ENCODE data around the gene ERBB2. TPM values are rescaled to one million over a fixed set of nuclear protein-coding genes. Genes with fewer than 3 reads are reported as not detected.
A peak's percentile ranks its signal among the peaks of the same experiment; 100 is the strongest.

Gene ERBB2
- 4.0 and 4.1 TPM in 2 replicates for total RNA-seq

GRCh38 chr17:39699818-39700147 lies at the start of gene ERBB2:
ERBB2 (plus strand) TSS chr17:39700064; CDS start chr17:39700239, 175 bp downstream.
- no peaks in the 10 kb centered on the region for H3K9me3 Mint-ChIP-seq
- peaks cover 3% of the 10 kb centered on the region for H3K4me1 Mint-ChIP-seq (ENCODE audit: low read depth)
- H3K36me3 Mint-ChIP-seq (ENCODE audit: low read depth) = no peaks in the 10 kb centered on the region
- no peak for DNase-seq (ENCODE audit: low spot score)
- H3K4me3 Mint-ChIP-seq (ENCODE audit: low read depth) = no peak within 1 kb of the TSS
- H3K27ac Mint-ChIP-seq = no peak within 1 kb of the TSS
- H3K27me3 Mint-ChIP-seq (ENCODE audit: low read depth) = peaks cover 34% of the 10 kb centered on the region
- intact Hi-C loops (cut with micrococcal nuclease) = no loop called here

- Mint-ChIP-seq H3K27me3 (ENCODE audit: low read depth) (no peaks in the 10 kb centered on the region), H3K9me3 (no peaks in the 10 kb centered on the region), H3K4me3 (ENCODE audit: low read depth) (no peak overlapping the region), H3K36me3 (ENCODE audit: low read depth) (peaks cover 6% of the 10 kb centered on the region), H3K27ac (no peak overlapping the region), H3K4me1 (ENCODE audit: low read depth) (peaks cover 13% of the 10 kb centered on the region)
- DNase-seq (ENCODE audit: low spot score) = no peak
- intact Hi-C loops (cut with micrococcal nuclease) = no loop called here
These were observed 49.7 kb upstream of the ERBB2 start for GRCh38 chr17:39650121-39650579.

- peaks cover 8% of the 10 kb centered on the region for H3K4me1 Mint-ChIP-seq (ENCODE audit: low read depth)
- peaks cover 13% of the 10 kb centered on the region for H3K36me3 Mint-ChIP-seq (ENCODE audit: low read depth)
- DNase-seq (ENCODE audit: low spot score) = no peak
- peak overlapping the region; percentile 23 for H3K27ac Mint-ChIP-seq
- no peaks in the 10 kb centered on the region for H3K9me3 Mint-ChIP-seq
- intact Hi-C loops (cut with micrococcal nuclease) = no loop called here
- no peak overlapping the region for H3K4me3 Mint-ChIP-seq (ENCODE audit: low read depth)
- no peaks in the 10 kb centered on the region for H3K27me3 Mint-ChIP-seq (ENCODE audit: low read depth)
These were observed 47.8 kb upstream of the ERBB2 start for GRCh38 chr17:39651923-39652586.

GRCh38 chr17:39652587-39653315 lies 47.1 kb upstream of the ERBB2 start:
- Mint-ChIP-seq H3K36me3 (ENCODE audit: low read depth) (peaks cover 14% of the 10 kb centered on the region), H3K9me3 (no peaks in the 10 kb centered on the region), H3K27me3 (ENCODE audit: low read depth) (no peaks in the 10 kb centered on the region), H3K4me3 (ENCODE audit: low read depth) (no peak overlapping the region), H3K27ac (no peak overlapping the region), H3K4me1 (ENCODE audit: low read depth) (peaks cover 8% of the 10 kb centered on the region)
- DNase-seq (ENCODE audit: low spot score) = no peak
- intact Hi-C loops (cut with micrococcal nuclease) = no loop called here

GRCh38 chr17:39653316-39653661 lies 46.6 kb upstream of the ERBB2 start:
- intact Hi-C loops (cut with micrococcal nuclease) = no loop called here
- H3K27me3 Mint-ChIP-seq (ENCODE audit: low read depth) = no peaks in the 10 kb centered on the region
- peaks cover 19% of the 10 kb centered on the region for H3K36me3 Mint-ChIP-seq (ENCODE audit: low read depth)
- peaks cover 8% of the 10 kb centered on the region for H3K4me1 Mint-ChIP-seq (ENCODE audit: low read depth)
- no peaks in the 10 kb centered on the region for H3K9me3 Mint-ChIP-seq
- no peak overlapping the region for H3K4me3 Mint-ChIP-seq (ENCODE audit: low read depth)
- H3K27ac Mint-ChIP-seq = no peak overlapping the region
- DNase-seq (ENCODE audit: low spot score) = no peak

- peak; percentile 62 for DNase-seq (ENCODE audit: low spot score)
- Mint-ChIP-seq H3K27me3 (ENCODE audit: low read depth) (no peaks in the 10 kb centered on the region), H3K36me3 (ENCODE audit: low read depth) (peaks cover 20% of the 10 kb centered on the region), H3K27ac (no peak overlapping the region), H3K4me1 (ENCODE audit: low read depth) (peaks cover 8% of the 10 kb centered on the region), H3K9me3 (no peaks in the 10 kb centered on the region), H3K4me3 (ENCODE audit: low read depth) (no peak overlapping the region)
- intact Hi-C loops (cut with micrococcal nuclease) = no loop called here
These were observed 46.1 kb upstream of the ERBB2 start for GRCh38 chr17:39653662-39654331.

GRCh38 chr17:39655105-39655504 lies 44.8 kb upstream of the ERBB2 start:
- no peaks in the 10 kb centered on the region for H3K9me3 Mint-ChIP-seq
- no peaks in the 10 kb centered on the region for H3K27me3 Mint-ChIP-seq (ENCODE audit: low read depth)
- intact Hi-C loops (cut with micrococcal nuclease) = no loop called here
- no peak overlapping the region for H3K4me3 Mint-ChIP-seq (ENCODE audit: low read depth)
- H3K4me1 Mint-ChIP-seq (ENCODE audit: low read depth) = peaks cover 6% of the 10 kb centered on the region
- no peak for DNase-seq (ENCODE audit: low spot score)
- H3K36me3 Mint-ChIP-seq (ENCODE audit: low read depth) = peaks cover 20% of the 10 kb centered on the region
- H3K27ac Mint-ChIP-seq = no peak overlapping the region

- Mint-ChIP-seq H3K4me1 (ENCODE audit: low read depth) (peaks cover 4% of the 10 kb centered on the region), H3K27me3 (ENCODE audit: low read depth) (no peaks in the 10 kb centered on the region), H3K27ac (no peak overlapping the region), H3K9me3 (no peaks in the 10 kb centered on the region), H3K36me3 (ENCODE audit: low read depth) (peaks cover 32% of the 10 kb centered on the region), H3K4me3 (ENCODE audit: low read depth) (no peak overlapping the region)
- DNase-seq (ENCODE audit: low spot score) = no peak
- intact Hi-C loops (cut with micrococcal nuclease) = no loop called here
These were observed 41.5 kb upstream of the ERBB2 start for GRCh38 chr17:39658346-39658745.

- no peak for DNase-seq (ENCODE audit: low spot score)
- H3K4me1 Mint-ChIP-seq (ENCODE audit: low read depth) = peaks cover 2% of the 10 kb centered on the region
- H3K27ac Mint-ChIP-seq = no peak overlapping the region
- no peaks in the 10 kb centered on the region for H3K27me3 Mint-ChIP-seq (ENCODE audit: low read depth)
- peaks cover 32% of the 10 kb centered on the region for H3K36me3 Mint-ChIP-seq (ENCODE audit: low read depth)
- H3K4me3 Mint-ChIP-seq (ENCODE audit: low read depth) = no peak overlapping the region
- intact Hi-C loops (cut with micrococcal nuclease) = no loop called here
- H3K9me3 Mint-ChIP-seq = no peaks in the 10 kb centered on the region
These were observed 41.1 kb upstream of the ERBB2 start for GRCh38 chr17:39658760-39659159.

GRCh38 chr17:39659279-39660010 lies 40.4 kb upstream of the ERBB2 start:
- Mint-ChIP-seq H3K27ac (no peak overlapping the region), H3K4me1 (ENCODE audit: low read depth) (no peaks in the 10 kb centered on the region), H3K4me3 (ENCODE audit: low read depth) (no peak overlapping the region), H3K9me3 (no peaks in the 10 kb centered on the region), H3K36me3 (ENCODE audit: low read depth) (peaks cover 32% of the 10 kb centered on the region), H3K27me3 (ENCODE audit: low read depth) (no peaks in the 10 kb centered on the region)
- intact Hi-C loops (cut with micrococcal nuclease) = no loop called here
- no peak for DNase-seq (ENCODE audit: low spot score)

- intact Hi-C loops (cut with micrococcal nuclease) = no loop called here
- H3K36me3 Mint-ChIP-seq (ENCODE audit: low read depth) = peaks cover 27% of the 10 kb centered on the region
- no peak for DNase-seq (ENCODE audit: low spot score)
- no peak overlapping the region for H3K4me3 Mint-ChIP-seq (ENCODE audit: low read depth)
- no peaks in the 10 kb centered on the region for H3K4me1 Mint-ChIP-seq (ENCODE audit: low read depth)
- H3K27me3 Mint-ChIP-seq (ENCODE audit: low read depth) = no peaks in the 10 kb centered on the region
- H3K27ac Mint-ChIP-seq = no peak overlapping the region
- H3K9me3 Mint-ChIP-seq = no peaks in the 10 kb centered on the region
These were observed 39.9 kb upstream of the ERBB2 start for GRCh38 chr17:39660011-39660360.

- H3K27me3 Mint-ChIP-seq (ENCODE audit: low read depth) = no peaks in the 10 kb centered on the region
- no peaks in the 10 kb centered on the region for H3K9me3 Mint-ChIP-seq
- no peak overlapping the region for H3K4me3 Mint-ChIP-seq (ENCODE audit: low read depth)
- no peak for DNase-seq (ENCODE audit: low spot score)
- no peaks in the 10 kb centered on the region for H3K4me1 Mint-ChIP-seq (ENCODE audit: low read depth)
- intact Hi-C loops (cut with micrococcal nuclease) = no loop called here
- no peak overlapping the region for H3K27ac Mint-ChIP-seq
- peaks cover 20% of the 10 kb centered on the region for H3K36me3 Mint-ChIP-seq (ENCODE audit: low read depth)
These were observed 39.2 kb upstream of the ERBB2 start for GRCh38 chr17:39660397-39661385.

Measured in activated T-helper 2 cell treated with anti-CD3 and anti-CD28 coated beads, Interferon-gamma antibody, Interleukin-2, Interleukin-4, amounts not matched to agents 10 μg/mL and 5 μg/mL and 100 μg/mL, durations not matched to agents 14 hours and 24 hours and 36 hours (primary cell).